Measurements from ENCODE around the gene LPCAT2.

The LPCAT2 gene

DNA sequence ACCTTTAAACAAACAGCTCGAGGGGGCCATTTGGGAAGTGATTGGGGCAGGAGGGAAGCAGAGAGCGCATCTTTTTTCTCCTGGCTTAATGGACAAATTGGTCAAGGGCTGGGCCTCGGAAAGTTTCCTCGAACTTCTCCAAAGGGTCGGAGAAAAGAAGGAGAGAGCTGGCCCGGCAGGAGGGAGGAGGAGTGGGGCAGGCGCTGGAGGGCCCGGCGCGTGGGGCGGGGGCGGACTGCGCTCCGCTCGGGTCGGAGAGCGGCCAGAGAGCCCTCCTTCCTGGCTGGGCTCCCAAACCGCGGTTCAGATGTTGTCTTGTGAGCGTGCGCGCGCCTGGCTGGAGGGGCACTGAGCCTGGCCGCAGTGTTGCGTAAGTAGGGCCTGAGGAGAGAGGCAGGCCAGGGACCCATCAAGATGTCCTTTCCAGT, 28.6 kb upstream of the LPCAT2 start:
- DNase-seq (ENCODE audit: low spot score): no peak

DNA sequence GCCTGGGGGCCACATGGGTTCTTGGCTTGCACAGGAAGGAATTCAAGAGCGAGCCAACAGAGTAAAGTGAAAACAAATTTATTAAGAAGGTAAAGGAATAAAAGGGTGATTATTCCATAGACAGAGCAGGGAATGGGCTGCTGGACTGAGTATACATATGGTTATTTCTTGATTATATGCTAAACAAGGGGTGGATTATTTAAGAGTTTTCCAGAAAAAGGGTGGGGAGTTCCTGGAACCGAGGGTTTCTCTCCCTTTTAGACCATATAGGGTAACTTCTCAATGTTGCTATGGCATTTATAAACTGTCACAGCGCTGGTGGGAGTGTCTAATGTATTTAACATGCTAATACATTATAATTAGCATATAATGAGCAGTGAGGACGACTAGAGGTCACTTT, 27.8 kb upstream of the LPCAT2 start:
- no peak for DNase-seq (ENCODE audit: low spot score)

DNA sequence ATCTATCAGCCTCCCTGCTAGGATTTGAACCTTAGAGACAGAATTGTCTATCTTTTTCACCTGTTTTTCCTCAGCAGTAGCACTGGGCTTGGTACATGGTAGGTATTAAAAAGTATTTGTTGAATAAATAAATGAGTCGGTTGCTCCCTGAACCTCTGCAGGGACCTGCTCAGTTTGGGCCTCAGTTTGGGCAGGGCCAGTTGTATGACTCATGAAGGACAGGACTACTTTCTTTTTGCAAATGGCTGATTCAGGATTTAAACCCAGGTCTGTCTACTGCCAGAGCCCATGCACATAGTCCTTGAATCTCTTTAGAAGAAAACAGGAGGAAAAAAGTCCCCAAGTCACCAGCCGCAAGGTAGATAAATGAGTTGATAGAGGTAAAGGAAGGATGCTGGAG, 26.8 kb upstream of the LPCAT2 start:
- DNase-seq (ENCODE audit: low spot score): no peak

DNA sequence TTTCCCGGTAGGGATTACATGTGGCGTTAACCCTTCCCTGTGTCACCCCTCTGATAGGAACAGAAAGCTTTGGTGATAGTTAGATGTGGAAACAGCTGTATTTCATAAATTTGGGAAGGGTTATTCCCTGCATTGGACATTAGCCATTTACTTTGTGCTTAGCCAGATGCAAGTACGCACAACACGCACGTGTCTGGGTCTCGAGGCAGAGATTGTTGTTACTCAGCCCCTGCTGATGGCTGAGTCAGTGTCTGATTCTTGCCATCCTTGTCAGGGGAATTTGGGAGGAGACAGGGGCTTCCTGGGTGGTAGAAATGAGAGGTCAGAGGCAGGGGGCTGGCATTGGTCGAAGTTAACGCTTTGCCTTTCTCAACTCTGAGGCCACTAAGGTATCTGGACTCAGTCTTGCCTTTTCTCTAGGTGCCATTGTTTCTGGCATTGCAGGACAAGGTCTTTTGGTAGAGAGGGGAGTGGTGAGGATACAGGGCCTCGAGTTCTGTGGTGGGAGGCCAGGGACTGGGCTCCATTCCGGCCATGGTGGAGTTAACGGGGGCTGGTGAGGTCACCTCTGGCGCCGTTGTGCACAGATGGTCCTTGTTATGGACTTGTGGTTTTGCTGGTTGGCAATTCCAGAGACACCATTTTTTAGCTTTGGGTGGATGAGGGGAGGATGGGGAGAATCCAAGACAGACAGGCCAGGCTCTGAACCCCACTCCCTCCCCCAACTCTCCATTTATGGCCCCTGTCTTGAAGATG, 21.6 kb upstream of the LPCAT2 start:
- DNase-seq (ENCODE audit: low spot score): no peak

DNA sequence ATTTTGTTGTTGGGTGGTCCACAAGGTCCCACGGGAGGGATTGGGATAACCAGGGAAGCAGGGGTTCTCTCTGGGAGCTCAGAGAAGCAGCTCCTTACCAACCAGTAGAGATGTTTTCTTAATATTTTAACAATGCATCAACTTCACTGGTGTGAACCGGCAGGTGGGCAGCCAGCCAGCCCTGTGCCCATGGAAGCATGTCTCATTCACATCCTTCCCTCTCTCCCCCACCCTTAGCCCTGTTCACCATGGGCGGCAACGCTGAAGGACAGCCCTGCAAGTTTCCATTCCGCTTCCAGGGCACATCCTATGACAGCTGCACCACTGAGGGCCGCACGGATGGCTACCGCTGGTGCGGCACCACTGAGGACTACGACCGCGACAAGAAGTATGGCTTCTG, 20.6 kb upstream of the LPCAT2 start:
- DNase-seq (ENCODE audit: low spot score): no peak

DNA sequence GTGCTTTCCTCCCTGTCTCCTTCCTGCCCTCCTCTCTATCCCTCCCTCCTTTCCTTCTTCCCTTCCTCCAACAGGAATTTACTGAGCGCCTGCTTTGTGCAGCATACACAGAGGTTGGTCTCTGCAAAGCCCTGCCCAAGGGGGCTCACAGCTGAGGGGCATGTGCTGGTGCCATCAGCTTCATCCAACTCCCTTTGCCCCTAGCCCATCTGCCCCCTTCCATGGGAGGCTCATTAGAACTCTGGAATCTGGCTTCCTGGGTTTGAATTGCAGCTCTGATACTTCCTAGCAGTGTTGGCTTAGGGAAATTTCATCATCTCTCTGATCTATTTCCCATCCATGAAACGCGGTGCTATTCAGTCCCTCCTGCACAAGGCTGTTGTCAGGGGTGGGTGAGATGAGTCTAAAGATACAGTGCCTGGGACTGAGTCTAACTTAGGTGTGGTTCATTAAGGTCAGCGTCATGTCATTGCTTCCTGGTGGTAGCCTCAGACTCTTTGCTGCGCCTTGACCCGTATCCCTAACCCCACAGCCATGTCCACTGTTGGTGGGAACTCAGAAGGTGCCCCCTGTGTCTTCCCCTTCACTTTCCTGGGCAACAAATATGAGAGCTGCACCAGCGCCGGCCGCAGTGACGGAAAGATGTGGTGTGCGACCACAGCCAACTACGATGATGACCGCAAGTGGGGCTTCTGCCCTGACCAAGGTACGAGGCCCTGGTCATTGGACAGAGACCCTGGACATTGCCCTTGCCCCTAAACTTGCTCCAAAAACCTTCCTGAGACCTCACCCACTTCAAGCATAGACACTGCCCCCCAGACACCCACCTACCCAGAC, 19.5 kb upstream of the LPCAT2 start:
- DNase-seq (ENCODE audit: low spot score): no peak

DNA sequence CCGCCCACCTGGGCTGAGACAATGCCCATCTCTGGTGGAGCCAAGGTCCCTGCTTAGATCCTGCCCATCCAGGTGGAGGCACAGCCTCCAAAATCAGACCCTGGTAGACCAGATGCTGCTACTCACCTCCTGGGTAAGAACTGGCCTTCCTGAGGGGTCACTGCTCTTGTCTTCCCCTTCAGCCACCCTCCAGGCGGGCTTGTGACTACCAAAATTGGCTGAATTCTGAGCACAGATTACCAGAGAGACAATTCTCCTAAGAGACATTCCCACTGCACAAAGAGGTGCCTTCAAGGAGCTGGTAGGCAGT, 19.0 kb upstream of the LPCAT2 start:
- DNase-seq (ENCODE audit: low spot score): no peak

DNA sequence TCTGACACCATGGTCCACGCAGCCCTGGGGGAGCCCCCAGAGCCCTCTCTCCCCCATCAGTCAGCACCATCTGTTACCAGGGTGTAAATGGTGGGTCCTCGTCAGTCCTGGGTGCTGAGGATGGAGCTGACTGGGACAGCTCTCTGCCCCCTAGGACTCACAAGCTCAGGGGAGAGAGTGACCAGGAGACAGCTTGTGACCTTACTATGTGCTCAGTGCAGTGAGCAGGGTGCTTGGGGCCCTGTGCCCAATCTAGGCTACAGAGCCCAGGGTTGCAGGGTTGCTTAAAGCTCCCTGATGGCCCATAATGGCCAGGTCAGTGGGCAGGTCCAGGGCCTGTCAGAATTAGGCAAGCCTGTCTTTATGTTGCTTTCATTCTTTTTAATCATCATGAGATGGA, 18.6 kb upstream of the LPCAT2 start:
- no peak for DNase-seq (ENCODE audit: low spot score)

DNA sequence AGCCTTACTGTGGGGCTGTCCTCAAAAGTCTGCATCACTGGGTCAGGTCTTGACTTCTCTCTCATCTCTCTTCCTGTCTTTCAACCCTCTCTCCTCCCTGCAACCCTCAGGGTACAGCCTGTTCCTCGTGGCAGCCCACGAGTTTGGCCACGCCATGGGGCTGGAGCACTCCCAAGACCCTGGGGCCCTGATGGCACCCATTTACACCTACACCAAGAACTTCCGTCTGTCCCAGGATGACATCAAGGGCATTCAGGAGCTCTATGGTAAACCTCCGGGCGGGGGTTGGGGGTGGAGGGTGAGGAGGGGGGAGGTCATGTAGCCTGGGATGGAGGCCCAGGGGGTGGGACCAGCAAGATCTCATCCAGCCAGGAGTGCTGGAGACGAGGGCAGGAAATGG, 17.2 kb upstream of the LPCAT2 start:
- no peak for DNase-seq (ENCODE audit: low spot score)

DNA sequence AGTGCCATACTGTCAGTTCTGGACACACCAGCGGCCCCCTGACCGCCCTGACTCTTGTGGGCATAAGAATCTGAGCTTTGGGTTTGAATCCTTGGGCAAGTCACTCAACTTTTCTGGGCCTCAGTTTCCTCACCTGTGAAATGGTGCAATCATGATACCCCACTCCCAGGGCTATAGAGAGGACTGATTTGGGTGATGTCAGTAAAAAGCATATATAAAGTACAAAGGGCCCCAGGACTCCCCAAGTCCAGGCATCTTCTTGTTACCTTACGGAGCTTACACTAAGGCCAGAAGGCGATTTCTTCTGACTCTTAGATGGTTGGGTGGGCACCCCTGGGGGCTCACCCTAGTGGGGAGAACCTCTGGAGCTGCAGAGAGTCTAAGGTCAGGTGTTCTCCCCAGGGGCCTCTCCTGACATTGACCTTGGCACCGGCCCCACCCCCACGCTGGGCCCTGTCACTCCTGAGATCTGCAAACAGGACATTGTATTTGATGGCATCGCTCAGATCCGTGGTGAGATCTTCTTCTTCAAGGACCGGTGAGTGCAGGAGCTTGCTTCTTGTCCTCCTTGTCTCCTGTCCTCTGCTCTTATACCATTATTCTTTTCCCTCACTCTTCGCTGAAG, 16.0 kb upstream of the LPCAT2 start:
- DNase-seq (ENCODE audit: low spot score): no peak

DNA sequence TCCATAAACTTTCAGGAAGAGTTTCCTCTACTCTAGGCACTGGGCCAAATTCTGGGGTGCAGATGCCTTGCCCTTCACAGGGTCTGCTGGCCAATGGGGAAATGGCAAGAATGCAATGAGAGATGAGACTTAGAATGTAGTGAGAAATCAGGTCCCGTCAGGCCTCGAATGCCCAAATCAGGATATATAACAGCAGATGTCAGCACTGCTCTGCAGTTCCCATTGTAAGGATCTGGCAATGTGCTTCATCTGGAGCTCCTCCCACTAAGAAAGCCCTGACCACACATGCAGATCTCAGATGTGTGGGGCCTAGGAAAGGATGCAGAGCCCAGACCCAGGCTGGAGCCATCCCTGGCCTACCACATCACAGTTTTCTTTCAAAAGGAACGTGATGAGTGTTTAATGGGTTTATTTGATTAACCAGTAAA, 13.9 kb upstream of the LPCAT2 start:
- DNase-seq (ENCODE audit: low spot score): no peak

DNA sequence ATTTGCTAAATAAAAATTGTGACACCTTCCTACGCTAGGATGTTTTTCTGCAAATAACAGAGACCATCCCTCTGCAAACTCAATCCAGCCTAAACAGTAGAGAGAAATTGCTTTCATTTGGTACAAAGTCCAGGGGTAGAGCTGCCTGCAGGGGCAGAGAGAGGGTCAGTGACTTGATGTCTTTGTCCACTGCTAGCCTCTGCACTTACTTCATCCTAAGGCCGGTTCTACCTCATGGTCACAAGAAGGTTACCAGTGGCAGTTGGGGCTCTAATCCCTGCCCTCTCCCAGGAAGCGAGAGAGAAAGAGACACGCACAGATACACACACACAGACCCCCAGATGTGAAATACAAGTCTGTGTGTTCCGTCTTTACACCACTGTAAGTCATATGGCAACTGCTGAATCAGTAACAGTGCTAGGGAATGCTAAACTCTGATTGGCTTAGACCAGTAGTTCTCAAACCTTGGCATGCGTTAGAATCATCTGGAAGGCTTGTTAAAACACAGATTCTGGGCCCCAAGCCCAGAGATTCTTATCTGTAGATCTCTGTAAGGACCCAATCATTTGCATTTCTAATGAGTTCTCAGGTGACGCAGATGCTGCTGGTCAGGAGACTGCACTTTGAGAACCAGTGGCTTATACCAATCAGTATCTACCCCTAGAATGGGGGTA, 13.1 kb upstream of the LPCAT2 start:
- DNase-seq (ENCODE audit: low spot score): no peak

DNA sequence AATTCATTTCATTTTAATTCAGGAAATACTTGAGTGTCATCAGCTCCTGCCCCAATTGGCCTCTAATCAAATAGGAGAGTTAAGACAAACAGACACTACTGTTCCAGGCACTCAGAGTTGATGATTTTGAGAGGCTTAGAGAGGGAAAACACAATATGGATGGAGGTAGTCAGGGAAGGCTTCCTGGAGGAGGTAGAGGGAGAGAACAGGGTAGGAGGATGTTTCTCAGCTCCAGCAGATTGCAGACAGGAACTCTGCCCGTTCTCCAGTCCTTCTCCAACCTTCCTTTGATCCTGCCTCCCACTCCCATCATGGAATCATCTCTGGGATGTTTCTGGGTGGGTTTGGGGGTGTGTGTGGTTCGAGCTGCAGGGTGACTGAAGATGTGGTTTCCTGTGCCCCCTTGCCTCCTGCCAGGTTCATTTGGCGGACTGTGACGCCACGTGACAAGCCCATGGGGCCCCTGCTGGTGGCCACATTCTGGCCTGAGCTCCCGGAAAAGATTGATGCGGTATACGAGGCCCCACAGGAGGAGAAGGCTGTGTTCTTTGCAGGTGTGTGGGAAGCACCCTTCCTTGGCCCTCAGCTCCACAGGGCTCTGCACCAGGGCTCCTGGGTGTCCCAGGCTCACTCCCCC, 12.2 kb upstream of the LPCAT2 start:
- DNase-seq (ENCODE audit: low spot score): no peak

DNA sequence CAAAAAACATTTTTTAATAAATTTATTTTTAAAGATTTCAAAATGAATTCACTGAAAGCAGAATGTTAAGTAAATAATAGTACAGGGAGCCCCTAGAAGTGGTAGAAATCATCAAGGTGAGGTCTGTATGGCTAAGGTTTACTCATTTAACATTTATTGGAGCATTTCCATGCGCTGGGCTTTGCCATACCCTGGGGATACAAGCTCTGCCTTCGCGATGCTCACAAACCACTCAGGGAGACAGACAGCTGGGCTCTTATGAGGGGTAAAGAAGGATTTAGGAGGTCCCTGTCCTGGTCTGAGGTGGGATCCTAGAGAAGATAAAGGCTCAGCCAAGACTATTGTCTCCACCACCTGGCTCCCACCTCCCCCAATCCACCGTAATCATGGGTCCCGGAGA, 11.3 kb upstream of the LPCAT2 start:
- DNase-seq (ENCODE audit: low spot score): no peak

DNA sequence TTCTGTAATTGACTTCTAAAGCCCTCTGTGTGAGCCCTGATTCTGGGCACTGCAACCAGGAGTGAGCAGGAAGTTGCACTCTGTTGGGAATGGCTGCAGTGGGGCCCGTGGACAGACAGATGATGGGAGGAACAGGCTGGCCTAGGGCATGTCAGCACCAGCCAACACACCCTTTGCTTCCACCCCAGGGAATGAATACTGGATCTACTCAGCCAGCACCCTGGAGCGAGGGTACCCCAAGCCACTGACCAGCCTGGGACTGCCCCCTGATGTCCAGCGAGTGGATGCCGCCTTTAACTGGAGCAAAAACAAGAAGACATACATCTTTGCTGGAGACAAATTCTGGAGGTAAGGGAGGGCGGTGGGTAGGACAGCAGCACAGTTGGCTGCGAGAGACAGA, 10.8 kb upstream of the LPCAT2 start:
- DNase-seq (ENCODE audit: low spot score): no peak

DNA sequence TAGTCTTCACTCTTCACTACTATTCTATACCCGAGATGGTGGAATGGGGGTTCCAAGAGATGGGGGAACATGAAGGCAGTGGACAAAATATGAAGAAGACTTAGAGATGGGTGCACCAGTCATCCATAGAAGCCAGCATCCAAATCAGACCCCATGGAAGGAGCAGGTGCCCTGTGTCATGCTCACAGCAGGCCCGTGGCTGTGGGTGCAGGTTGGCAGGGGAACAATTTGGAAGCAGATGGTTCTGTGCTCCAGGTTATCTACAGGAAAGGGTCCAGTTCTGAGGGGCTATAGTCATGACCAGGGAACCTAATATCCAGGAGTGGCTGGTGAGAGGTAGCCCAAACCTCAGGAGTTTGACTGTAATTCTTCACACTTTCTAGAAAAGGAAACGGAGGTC, 9.6 kb upstream of the LPCAT2 start:
- DNase-seq (ENCODE audit: low spot score): no peak

DNA sequence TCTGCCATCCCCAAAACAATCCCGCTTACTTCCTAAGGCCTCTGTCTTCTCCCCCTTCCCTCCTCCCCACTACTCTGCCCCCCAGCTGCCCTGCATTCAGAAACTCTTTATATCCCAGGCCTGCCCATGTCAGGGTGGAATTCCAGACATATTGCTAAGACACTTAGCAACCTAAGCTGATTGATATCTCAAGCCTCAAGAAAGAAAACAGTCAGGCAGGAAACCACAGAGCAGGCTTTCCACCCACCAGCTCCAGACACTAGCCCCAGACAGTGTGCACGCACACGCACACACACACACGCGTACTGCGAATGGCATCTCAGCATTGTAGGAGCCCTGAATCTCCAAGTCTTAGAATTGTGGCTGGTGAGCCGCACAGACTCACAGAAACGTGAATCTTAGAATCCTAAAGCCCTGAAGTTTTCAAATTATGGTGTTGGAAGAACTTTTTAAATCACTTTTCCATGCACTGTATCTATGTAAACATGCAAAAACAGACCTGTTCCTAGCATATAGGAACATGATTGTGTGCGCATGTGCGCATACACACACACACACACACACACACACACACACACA, 8.8 kb upstream of the LPCAT2 start:
- no peak for DNase-seq (ENCODE audit: low spot score)

DNA sequence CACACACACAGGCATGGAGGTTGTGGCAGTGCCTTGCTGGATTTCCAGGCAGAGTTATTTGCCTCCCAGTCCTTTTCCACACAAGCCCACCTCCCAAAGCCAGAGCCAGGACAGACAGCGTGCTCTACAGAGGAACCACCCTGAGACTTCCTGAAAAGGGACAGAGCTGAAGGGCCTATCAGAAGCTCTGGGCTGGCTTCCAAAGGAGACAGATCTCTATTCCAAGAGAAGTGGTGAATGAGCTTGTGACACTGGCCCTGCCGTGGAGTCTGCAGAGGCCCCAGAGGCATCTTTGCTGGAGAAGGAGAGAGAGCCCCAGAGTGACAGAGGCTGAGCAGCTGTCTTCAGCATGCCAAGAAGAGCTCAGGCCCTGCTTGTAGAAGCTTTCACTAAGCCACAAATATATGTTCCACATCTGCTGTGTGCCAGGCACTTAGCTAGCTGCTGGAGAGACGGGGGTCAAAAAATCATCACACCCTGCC, 8.3 kb upstream of the LPCAT2 start:
- no peak for DNase-seq (ENCODE audit: low spot score)

DNA sequence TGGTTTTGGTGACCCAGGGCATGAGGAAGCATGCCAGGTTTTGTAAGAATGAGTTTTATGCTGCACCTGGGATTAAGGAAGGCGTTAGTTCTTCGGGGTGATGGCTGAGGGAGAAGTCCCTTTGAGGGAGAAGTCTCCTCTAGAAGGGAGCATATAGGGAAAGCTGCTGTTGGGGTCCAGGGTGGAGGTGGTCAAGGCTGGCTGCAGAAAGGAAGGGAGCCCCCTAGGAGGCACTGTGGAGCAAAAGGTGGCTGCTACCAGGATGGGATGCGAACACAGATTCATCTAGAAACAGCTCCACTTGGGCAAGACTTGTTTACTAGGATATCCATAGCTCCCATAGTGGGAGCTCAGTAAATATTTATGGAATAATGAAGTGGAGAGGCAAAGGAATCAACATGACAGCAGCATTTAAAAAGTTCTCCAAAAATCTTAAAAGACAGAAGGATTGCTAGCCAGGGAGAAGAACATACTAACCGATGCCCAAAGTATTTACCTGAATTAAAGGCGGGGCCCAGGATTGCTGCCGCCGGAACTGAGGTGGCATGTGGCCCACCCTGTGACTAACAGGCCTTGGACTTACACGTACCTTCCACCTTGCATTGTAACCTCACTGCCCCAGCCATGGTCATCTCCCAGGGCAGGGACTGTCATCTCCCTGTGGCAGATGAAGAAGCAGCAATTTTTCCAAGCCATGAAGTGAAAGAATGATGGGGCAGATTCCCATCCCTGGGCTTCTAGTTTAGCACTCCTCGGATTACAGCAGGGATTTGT, 7.1 kb upstream of the LPCAT2 start:
- DNase-seq (ENCODE audit: low spot score): no peak

DNA sequence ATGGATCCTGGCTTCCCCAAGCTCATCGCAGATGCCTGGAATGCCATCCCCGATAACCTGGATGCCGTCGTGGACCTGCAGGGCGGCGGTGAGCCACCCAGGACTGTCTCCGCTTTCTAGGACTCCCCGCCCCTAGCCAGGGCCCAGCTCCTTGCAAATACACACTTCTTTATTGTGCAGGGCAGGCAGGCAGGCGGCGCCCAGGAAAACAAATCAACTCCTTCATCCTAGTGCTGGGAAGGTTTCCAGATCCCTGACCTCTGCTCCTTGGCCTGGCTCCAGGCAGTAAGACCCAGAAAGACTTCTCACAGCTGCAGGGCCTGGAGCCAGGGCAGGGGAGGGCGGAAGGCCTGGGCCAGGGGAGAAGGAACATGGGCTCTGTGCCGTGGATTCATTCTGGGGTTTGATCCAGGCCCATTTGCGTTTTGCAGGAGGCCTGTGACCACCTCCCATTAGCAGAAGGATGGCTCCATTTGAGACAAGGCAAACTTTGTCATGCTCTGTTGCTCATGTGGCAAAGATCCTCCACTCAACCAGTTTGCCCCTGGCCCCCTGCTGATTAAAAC, 6.0 kb upstream of the LPCAT2 start:
- DNase-seq (ENCODE audit: low spot score): no peak

Measured in CD4-positive, alpha-beta T cell treated with Interleukin-15 for 4 hours (primary cell).